WTC11 (cell line): Measurements from ENCODE around the gene FOXRED2. TPM values are rescaled to one million over a fixed set of nuclear protein-coding genes. Genes with fewer than 3 reads are reported as not detected.

Experiments used
- ATAC-seq: fragments of 200-7000 bp; cut with Tn5 transposase; 2 replicates; pipeline ENCODE4 v1.10.0; 2021; ENCODE audit warnings: mild to moderate bottlenecking, moderate library complexity
- CTCF ChIA-PET: fragments of 300-600 bp; sonication (Branson Sonifier 250); formaldehyde crosslinking; loops from one replicate; lab custom pipeline; 2021; ENCODE audit warnings: antibody characterized with exemption; lab: Charles Lee
- POLR2A ChIA-PET: fragments of 350-600 bp; sonication (Branson Sonifier 250); formaldehyde crosslinking; loops from one replicate; lab custom pipeline; 2021; ENCODE audit warnings: antibody characterized with exemption; lab: Charles Lee
- DNase-seq: peaks from one replicate; pipeline ENCODE4 v3.0.0; 2021; ENCODE audit warnings: low spot score
- H3K27ac Mint-ChIP-seq: 2 replicates; pipeline ENCODE4 v1.8.0; 2021; ENCODE audit warnings: mixed read lengths
- H3K27me3 Mint-ChIP-seq: 2 replicates; pipeline ENCODE4 v1.8.0; 2021; ENCODE audit warnings: low read depth, mild to moderate bottlenecking, moderate library complexity, mixed read lengths
- H3K36me3 Mint-ChIP-seq: 2 replicates; pipeline ENCODE4 v1.8.0; 2021; ENCODE audit warnings: mixed read lengths
- H3K4me1 Mint-ChIP-seq: 2 replicates; pipeline ENCODE4 v1.8.0; 2022; ENCODE audit warnings: mixed read lengths
- H3K4me3 Mint-ChIP-seq: 2 replicates; pipeline ENCODE4 v1.8.0; 2021; ENCODE audit warnings: mild to moderate bottlenecking, moderate library complexity, mixed read lengths
- H3K9me3 Mint-ChIP-seq: 2 replicates; pipeline ENCODE4 v1.8.0; 2021; ENCODE audit warnings: mixed read lengths
- FOXP1 ChIP-seq: sonication (generic); formaldehyde crosslinking; IDR thresholded peaks from 2 replicates; pipeline ENCODE4 v1.8.0; 2022; ENCODE audit warnings: missing genetic modification reagents, mild to moderate bottlenecking, moderate library complexity, borderline replicate concordance
- GRHL2 ChIP-seq: fragments of 250-450 bp; sonication (Bioruptor Pico); IDR thresholded peaks from 2 replicates; pipeline ENCODE4 v1.8.0; 2022; ENCODE audit warnings: mild to moderate bottlenecking, moderate library complexity; ENCODE audit not compliant: insufficient replicate concordance, severe bottlenecking
- KAT7 ChIP-seq: sonication (generic); formaldehyde crosslinking; IDR thresholded peaks from 2 replicates; pipeline ENCODE4 v1.8.1; 2023; ENCODE audit warnings: missing genetic modification reagents, mild to moderate bottlenecking, borderline replicate concordance
- OVOL2 ChIP-seq: fragments of 250-450 bp; sonication (Bioruptor Pico); IDR thresholded peaks from 2 replicates; pipeline ENCODE4 v1.9.0; 2021; ENCODE audit warnings: mild to moderate bottlenecking, borderline replicate concordance
- RELA ChIP-seq: sonication (generic); formaldehyde crosslinking; IDR thresholded peaks from 2 replicates; pipeline ENCODE4 v1.8.1; 2022; ENCODE audit warnings: missing genetic modification reagents, mild to moderate bottlenecking, borderline replicate concordance
- SP1 ChIP-seq: sonication (generic); formaldehyde crosslinking; conservative IDR thresholded peaks from 2 replicates; pipeline ENCODE4 v1.8.1; 2022; ENCODE audit warnings: missing genetic modification reagents
- ZNF317 ChIP-seq: sonication (generic); formaldehyde crosslinking; IDR thresholded peaks from 2 replicates; pipeline ENCODE4 v1.8.1; 2023; ENCODE audit warnings: low read depth, mild to moderate bottlenecking, moderate library complexity, missing genetic modification reagents, borderline replicate concordance
- ZNF396 ChIP-seq: fragments of 250-450 bp; sonication (Bioruptor Pico); IDR thresholded peaks from 2 replicates; pipeline ENCODE4 v1.8.0; 2021; ENCODE audit warnings: mild to moderate bottlenecking, moderate library complexity, borderline replicate concordance
- total RNA-seq: library from RNA; stranded (reverse); gene quantifications from 3 replicates; pipeline ENCODE4 v1.2.3, GENCODE V29; 2021
- TF ChIP-seq, protein P1 (sequence below): sonication (generic); formaldehyde crosslinking; IDR thresholded peaks from 2 replicates; pipeline ENCODE4 v1.8.1; 2023; ENCODE audit warnings: mild to moderate bottlenecking, missing genetic modification reagents
- TF ChIP-seq, protein P2 (sequence below): sonication (generic); formaldehyde crosslinking; IDR thresholded peaks from 2 replicates; pipeline ENCODE4 v1.8.0; 2022; ENCODE audit warnings: mild to moderate bottlenecking, missing genetic modification reagents
- TF ChIP-seq, protein P3 (sequence below): sonication (generic); formaldehyde crosslinking; IDR thresholded peaks from 2 replicates; pipeline ENCODE4 v1.8.1; 2023; ENCODE audit warnings: mild to moderate bottlenecking, missing genetic modification reagents, borderline replicate concordance
- TF ChIP-seq, protein P4 (sequence below): fragments of 250-450 bp; sonication (Bioruptor Pico); IDR thresholded peaks from 2 replicates; pipeline ENCODE4 v1.9.0; 2021; ENCODE audit warnings: mild to moderate bottlenecking
- TF ChIP-seq, protein P5 (sequence below): sonication (generic); formaldehyde crosslinking; conservative IDR thresholded peaks from 2 replicates; pipeline ENCODE4 v1.8.1; 2022; ENCODE audit warnings: mild to moderate bottlenecking, missing genetic modification reagents
- TF ChIP-seq, protein P6 (sequence below): sonication (generic); formaldehyde crosslinking; IDR thresholded peaks from 2 replicates; pipeline ENCODE4 v1.8.0; 2023; ENCODE audit warnings: mild to moderate bottlenecking, missing genetic modification reagents

The FOXRED2 gene
- total RNA-seq, 1 experiment from 2014 or later: 20.1 TPM

DNA sequence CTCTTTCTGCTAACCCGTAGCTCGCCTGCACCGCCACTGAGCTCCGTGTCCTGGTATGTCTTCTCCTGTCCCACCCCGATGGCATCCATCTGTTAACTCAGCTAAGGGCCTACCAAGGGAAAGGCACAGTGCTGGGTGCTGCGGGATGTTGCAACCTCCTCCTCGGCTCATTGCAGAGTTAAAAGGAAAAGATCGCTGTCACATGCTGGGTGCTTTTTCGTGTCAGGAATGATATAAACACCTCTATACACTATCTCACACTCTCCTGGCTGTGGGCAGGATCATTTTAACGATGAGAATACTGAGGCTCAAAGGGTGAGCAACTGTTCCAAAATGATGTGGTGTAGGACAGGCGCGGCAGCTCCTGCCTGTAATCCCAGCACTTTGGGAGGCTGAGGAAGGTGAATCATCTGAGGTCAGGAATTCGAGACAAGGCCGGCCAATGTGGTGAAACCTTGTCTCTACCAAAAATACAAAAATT, 35.5 kb downstream of the FOXRED2 start (continued):
- no peak for TF ChIP-seq KAT7 (CRISPR knock-in tag)
- TF ChIP-seq, protein P1, sequence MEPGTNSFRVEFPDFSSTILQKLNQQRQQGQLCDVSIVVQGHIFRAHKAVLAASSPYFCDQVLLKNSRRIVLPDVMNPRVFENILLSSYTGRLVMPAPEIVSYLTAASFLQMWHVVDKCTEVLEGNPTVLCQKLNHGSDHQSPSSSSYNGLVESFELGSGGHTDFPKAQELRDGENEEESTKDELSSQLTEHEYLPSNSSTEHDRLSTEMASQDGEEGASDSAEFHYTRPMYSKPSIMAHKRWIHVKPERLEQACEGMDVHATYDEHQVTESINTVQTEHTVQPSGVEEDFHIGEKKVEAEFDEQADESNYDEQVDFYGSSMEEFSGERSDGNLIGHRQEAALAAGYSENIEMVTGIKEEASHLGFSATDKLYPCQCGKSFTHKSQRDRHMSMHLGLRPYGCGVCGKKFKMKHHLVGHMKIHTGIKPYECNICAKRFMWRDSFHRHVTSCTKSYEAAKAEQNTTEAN (CRISPR knock-in tag): no peak
- no peak for TF ChIP-seq SP1 (CRISPR knock-in tag)

DNA sequence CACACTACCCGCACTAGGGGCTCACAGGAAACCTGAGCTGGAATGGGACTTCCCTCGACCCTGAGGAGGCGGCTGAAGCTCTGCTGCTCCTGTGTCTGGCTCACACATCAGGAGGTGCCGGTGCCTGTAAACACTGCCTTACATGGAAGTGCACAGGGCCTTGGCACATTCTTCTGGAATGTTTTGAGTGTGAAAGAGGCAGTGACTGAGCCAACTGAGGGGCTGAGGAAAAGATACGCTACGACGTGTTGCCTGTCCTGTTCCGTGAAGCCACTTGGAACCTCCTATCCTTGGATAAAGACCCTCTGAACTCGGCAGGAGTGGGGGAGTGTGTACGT, 35.9 kb downstream of the FOXRED2 start:
- Mint-ChIP-seq H3K9me3 (no peaks in the 10 kb centered on the region), H3K36me3 (peaks cover 17% of the 10 kb centered on the region), H3K27me3 (no peaks in the 10 kb centered on the region), H3K4me1 (0 out of 2 replicates have a peak, but pooled peaks cover 3% of the 10 kb centered on the region), H3K4me3 (no peak overlapping the region), H3K27ac (0 out of 2 replicates have a peak overlapping the region, but pooled peaks have one; percentile 34)
- DNase-seq: no peak
- no peak for ATAC-seq
- ChIA-PET CTCF (interaction anchor here (1.0 to 3.7 kb wide), 18 partner anchors 10 to 184 kb away, joined by 3 to 62 read pairs (median 8); partner anchors contain the start of gene TXN2), POLR2A (interaction anchor here (0.8 kb wide), 1 partner anchor 139 kb away, joined by 6 read pairs; no protein-coding TSS in a partner anchor)
- TF ChIP-seq ZNF396 (CRISPR knock-in tag) (no peak), GRHL2 (CRISPR knock-in tag) (no peak), ZNF317 (CRISPR knock-in tag) (no peak), OVOL2 (CRISPR knock-in tag) (no peak), FOXP1 (CRISPR knock-in tag) (no peak), RELA (no peak)
- TF ChIP-seq, protein P2, sequence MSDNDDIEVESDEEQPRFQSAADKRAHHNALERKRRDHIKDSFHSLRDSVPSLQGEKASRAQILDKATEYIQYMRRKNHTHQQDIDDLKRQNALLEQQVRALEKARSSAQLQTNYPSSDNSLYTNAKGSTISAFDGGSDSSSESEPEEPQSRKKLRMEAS (CRISPR knock-in tag): no peak
- TF ChIP-seq, protein P3, sequence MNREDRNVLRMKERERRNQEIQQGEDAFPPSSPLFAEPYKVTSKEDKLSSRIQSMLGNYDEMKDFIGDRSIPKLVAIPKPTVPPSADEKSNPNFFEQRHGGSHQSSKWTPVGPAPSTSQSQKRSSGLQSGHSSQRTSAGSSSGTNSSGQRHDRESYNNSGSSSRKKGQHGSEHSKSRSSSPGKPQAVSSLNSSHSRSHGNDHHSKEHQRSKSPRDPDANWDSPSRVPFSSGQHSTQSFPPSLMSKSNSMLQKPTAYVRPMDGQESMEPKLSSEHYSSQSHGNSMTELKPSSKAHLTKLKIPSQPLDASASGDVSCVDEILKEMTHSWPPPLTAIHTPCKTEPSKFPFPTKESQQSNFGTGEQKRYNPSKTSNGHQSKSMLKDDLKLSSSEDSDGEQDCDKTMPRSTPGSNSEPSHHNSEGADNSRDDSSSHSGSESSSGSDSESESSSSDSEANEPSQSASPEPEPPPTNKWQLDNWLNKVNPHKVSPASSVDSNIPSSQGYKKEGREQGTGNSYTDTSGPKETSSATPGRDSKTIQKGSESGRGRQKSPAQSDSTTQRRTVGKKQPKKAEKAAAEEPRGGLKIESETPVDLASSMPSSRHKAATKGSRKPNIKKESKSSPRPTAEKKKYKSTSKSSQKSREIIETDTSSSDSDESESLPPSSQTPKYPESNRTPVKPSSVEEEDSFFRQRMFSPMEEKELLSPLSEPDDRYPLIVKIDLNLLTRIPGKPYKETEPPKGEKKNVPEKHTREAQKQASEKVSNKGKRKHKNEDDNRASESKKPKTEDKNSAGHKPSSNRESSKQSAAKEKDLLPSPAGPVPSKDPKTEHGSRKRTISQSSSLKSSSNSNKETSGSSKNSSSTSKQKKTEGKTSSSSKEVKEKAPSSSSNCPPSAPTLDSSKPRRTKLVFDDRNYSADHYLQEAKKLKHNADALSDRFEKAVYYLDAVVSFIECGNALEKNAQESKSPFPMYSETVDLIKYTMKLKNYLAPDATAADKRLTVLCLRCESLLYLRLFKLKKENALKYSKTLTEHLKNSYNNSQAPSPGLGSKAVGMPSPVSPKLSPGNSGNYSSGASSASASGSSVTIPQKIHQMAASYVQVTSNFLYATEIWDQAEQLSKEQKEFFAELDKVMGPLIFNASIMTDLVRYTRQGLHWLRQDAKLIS (CRISPR knock-in tag): no peak
- TF ChIP-seq, protein P4, sequence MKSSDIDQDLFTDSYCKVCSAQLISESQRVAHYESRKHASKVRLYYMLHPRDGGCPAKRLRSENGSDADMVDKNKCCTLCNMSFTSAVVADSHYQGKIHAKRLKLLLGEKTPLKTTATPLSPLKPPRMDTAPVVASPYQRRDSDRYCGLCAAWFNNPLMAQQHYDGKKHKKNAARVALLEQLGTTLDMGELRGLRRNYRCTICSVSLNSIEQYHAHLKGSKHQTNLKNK (CRISPR knock-in tag): no peak
- TF ChIP-seq, protein P5, sequence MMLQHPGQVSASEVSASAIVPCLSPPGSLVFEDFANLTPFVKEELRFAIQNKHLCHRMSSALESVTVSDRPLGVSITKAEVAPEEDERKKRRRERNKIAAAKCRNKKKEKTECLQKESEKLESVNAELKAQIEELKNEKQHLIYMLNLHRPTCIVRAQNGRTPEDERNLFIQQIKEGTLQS (CRISPR knock-in tag): no peak
- TF ChIP-seq, protein P6, sequence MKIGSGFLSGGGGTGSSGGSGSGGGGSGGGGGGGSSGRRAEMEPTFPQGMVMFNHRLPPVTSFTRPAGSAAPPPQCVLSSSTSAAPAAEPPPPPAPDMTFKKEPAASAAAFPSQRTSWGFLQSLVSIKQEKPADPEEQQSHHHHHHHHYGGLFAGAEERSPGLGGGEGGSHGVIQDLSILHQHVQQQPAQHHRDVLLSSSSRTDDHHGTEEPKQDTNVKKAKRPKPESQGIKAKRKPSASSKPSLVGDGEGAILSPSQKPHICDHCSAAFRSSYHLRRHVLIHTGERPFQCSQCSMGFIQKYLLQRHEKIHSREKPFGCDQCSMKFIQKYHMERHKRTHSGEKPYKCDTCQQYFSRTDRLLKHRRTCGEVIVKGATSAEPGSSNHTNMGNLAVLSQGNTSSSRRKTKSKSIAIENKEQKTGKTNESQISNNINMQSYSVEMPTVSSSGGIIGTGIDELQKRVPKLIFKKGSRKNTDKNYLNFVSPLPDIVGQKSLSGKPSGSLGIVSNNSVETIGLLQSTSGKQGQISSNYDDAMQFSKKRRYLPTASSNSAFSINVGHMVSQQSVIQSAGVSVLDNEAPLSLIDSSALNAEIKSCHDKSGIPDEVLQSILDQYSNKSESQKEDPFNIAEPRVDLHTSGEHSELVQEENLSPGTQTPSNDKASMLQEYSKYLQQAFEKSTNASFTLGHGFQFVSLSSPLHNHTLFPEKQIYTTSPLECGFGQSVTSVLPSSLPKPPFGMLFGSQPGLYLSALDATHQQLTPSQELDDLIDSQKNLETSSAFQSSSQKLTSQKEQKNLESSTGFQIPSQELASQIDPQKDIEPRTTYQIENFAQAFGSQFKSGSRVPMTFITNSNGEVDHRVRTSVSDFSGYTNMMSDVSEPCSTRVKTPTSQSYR (CRISPR knock-in tag): no peak
- TF ChIP-seq, all 79 proteins: peak for 0
